HepG2 (cell line): ENCODE data around the gene TSPAN32. TPM values are rescaled to one million over a fixed set of nuclear protein-coding genes. Genes with fewer than 3 reads are reported as not detected.

Experiments used
- ATAC-seq: fragments of 200-7000 bp; cut with Tn5 transposase; 3 replicates; pipeline ENCODE4 v1.9.1; 2020; ENCODE audit warnings: mild to moderate bottlenecking, moderate library complexity
- BruUV-seq: library from RNA; stranded (reverse); fragments of 400-500 nt; replicated peaks from 2 replicates; lab custom pipeline; 2021; lab: Mats Ljungman, UMichigan
- CTCF ChIA-PET: fragments of 300-600 bp; formaldehyde crosslinking; extraction: SDS; loops from one replicate; lab custom pipeline; 2021; ENCODE audit warnings: low total read pairs, inconsistent platforms, low intra/inter-chr PET ratio; lab: Yijun Ruan, JAX
- POLR2A ChIA-PET: fragments of 350-600 bp; sonication (Branson Sonifier 250); formaldehyde crosslinking; loops from one replicate; lab custom pipeline; 2020; ENCODE audit warnings: antibody characterized with exemption, inconsistent platforms; lab: Yijun Ruan, JAX
- DNase-seq: peaks from one replicate; pipeline ENCODE4 v3.0.0-alpha.2; 2015; ENCODE audit warnings: low spot score
- FAIRE-seq: peaks from 3 replicates; lab custom pipeline; 2011; peaks lifted over from hg19 to GRCh38; lab: Jason Lieb, UNC
- H2AFZ ChIP-seq: one replicate; pipeline ENCODE4 v1.6.1; 2011; ENCODE audit warnings: low read length, inconsistent platforms
- H3K27ac ChIP-seq: fragments of 300-600 bp; 3 replicates; pipeline ENCODE4 v1.8.0; 2011; ENCODE audit warnings: mixed run types, mild to moderate bottlenecking, mixed read lengths, low read length, inconsistent platforms; ENCODE audit not compliant: insufficient read depth; ENCODE audit errors: extremely low read length
- H3K27me3 ChIP-seq, 2 experiments: fragments of 200-600 bp in 1 of 2; 2 replicates in 1 of 2; 3 replicates in 1 of 2; pipeline versions ENCODE4 v1.6.0 to v1.8.0; 2011; ENCODE audit warnings: low read length in 2 of 2, mild to moderate bottlenecking in 2 of 2, moderate library complexity in 2 of 2, inconsistent platforms in 1 of 2; ENCODE audit not compliant: insufficient read depth in 2 of 2, control insufficient read depth in 1 of 2
- H3K36me3 ChIP-seq, 2 experiments: fragments of 200-600 bp in 1 of 2; replicated peaks in 1 of 2; 2 replicates in 1 of 2; 3 replicates in 1 of 2; pipeline versions ENCODE4 v1.5.1 to v1.8.0; 2011; ENCODE audit warnings: low read length in 2 of 2, inconsistent platforms in 1 of 2; ENCODE audit not compliant: insufficient read depth in 2 of 2, control insufficient read depth in 1 of 2
- H3K4me1 ChIP-seq: 2 replicates; pipeline ENCODE4 v1.5.1; 2012; ENCODE audit warnings: low read length, inconsistent platforms; ENCODE audit not compliant: insufficient read depth
- H3K4me2 ChIP-seq: 2 replicates; pipeline ENCODE4 v1.6.0; 2011; ENCODE audit warnings: low read depth, low read length, inconsistent platforms
- H3K4me3 ChIP-seq, 3 experiments: fragments of 200-600 bp in 1 of 3; sonication (generic), shearing (Covaris generic) in 1 of 3; replicated peaks in 1 of 3; 2 replicates each; pipeline ENCODE4 v1.5.1; 2011 to 2016; ENCODE audit warnings: low read length in 3 of 3, inconsistent platforms in 2 of 3, low read depth in 2 of 3, mild to moderate bottlenecking in 2 of 3, control low read depth in 1 of 3, mixed read lengths in 1 of 3; ENCODE audit not compliant: insufficient read depth in 1 of 3
- H3K79me2 ChIP-seq: one replicate; pipeline ENCODE4 v1.6.1; 2011; ENCODE audit warnings: low read length, inconsistent platforms; ENCODE audit not compliant: insufficient read depth
- H3K9ac ChIP-seq: 2 replicates; pipeline ENCODE4 v1.6.0; 2011; ENCODE audit warnings: mild to moderate bottlenecking, low read depth, low read length, inconsistent platforms; ENCODE audit not compliant: insufficient read depth
- H3K9me3 ChIP-seq: 2 replicates; pipeline ENCODE4 v1.5.1; 2012; ENCODE audit warnings: mild to moderate bottlenecking, low read length
- H4K20me1 ChIP-seq: 2 replicates; pipeline ENCODE4 v1.6.0; 2011; ENCODE audit warnings: inconsistent platforms, mild to moderate bottlenecking, low read length, moderate library complexity; ENCODE audit not compliant: insufficient read depth
- BRCA1 ChIP-seq: sonication (generic); formaldehyde crosslinking; IDR thresholded peaks from 2 replicates; pipeline ENCODE4 v1.4.0; 2020; ENCODE audit warnings: missing genetic modification reagents
- CAMTA2 ChIP-seq: sonication (generic); formaldehyde crosslinking; IDR thresholded peaks from 2 replicates; pipeline ENCODE4 v1.4.0; 2020; ENCODE audit warnings: mild to moderate bottlenecking, missing genetic modification reagents, borderline replicate concordance
- FOSL1 ChIP-seq: sonication (generic); formaldehyde crosslinking; IDR thresholded peaks from 2 replicates; pipeline ENCODE4 v1.9.0; 2021; ENCODE audit warnings: missing genetic modification reagents, borderline replicate concordance
- KDM5B ChIP-seq: sonication (generic); formaldehyde crosslinking; IDR thresholded peaks from 2 replicates; pipeline ENCODE4 v1.4.0; 2020; ENCODE audit warnings: missing genetic modification reagents, mild to moderate bottlenecking, borderline replicate concordance
- NR3C1 ChIP-seq: sonication (generic); formaldehyde crosslinking; IDR thresholded peaks from 2 replicates; pipeline ENCODE4 v1.4.0; 2020; ENCODE audit warnings: missing genetic modification reagents
- POGZ ChIP-seq: sonication (generic); formaldehyde crosslinking; IDR thresholded peaks from 2 replicates; pipeline ENCODE4 v1.4.0; 2020; ENCODE audit warnings: mild to moderate bottlenecking, missing genetic modification reagents
- SATB2 ChIP-seq: sonication (generic); formaldehyde crosslinking; IDR thresholded peaks from 2 replicates; pipeline ENCODE4 v1.5.0; 2020; ENCODE audit warnings: missing genetic modification reagents
- SNAI1 ChIP-seq: sonication (generic); formaldehyde crosslinking; IDR thresholded peaks from 2 replicates; pipeline ENCODE4 v1.5.0; 2020; ENCODE audit warnings: mild to moderate bottlenecking, missing genetic modification reagents, borderline replicate concordance
- THYN1 ChIP-seq: sonication (generic); formaldehyde crosslinking; IDR thresholded peaks from 2 replicates; pipeline ENCODE4 v1.8.1; 2023; ENCODE audit warnings: low read depth, mild to moderate bottlenecking, moderate library complexity, missing genetic modification reagents, borderline replicate concordance
- TRIM24 ChIP-seq: sonication (generic); formaldehyde crosslinking; IDR thresholded peaks from 2 replicates; pipeline ENCODE4 v1.8.0; 2022; ENCODE audit warnings: mild to moderate bottlenecking, missing genetic modification reagents
- ZNF549 ChIP-seq: sonication (generic); formaldehyde crosslinking; IDR thresholded peaks from 2 replicates; pipeline ENCODE4 v1.5.0; 2020; ENCODE audit warnings: missing genetic modification reagents
- ZNF792 ChIP-seq: IDR thresholded peaks from 2 replicates; pipeline ENCODE4 v1.6.1; 2016
- WGBS: methylation state at CpG from one replicate; pipeline ENCODE4 v1.1.6; 2017; ENCODE audit warnings: low lambda C conversion rate; 5-methylcytosine and 5-hydroxymethylcytosine counted together
- in situ Hi-C: cut with HindIII; loops from 2 replicates; pipeline ENCODE4 v1.10.0; 2017; ENCODE audit warnings: low pct_unique_long_range_greater_than_20kb; ENCODE audit not compliant: extremely low pct_ligation_motif_present
- intact Hi-C: fragments of 100-400 bp; cut with micrococcal nuclease; formaldehyde crosslinking; loops from one replicate; pipeline ENCODE4 v1.10.0; 2022; ENCODE audit not compliant: unreplicated experiment
- polyA plus RNA-seq, 8 experiments: library from polyadenylated mRNA; depleted of rRNA in 3 of 8; stranded (reverse) in 7 of 8; unstranded in 1 of 8; fragments of >200 nt; fragmentation: Illumina TruSeq in 4 of 8; extraction: Trizol in 4 of 8; gene quantifications; 2 replicates each; pipeline versions ENCODE4 v1.2.1 to v1.2.3, GENCODE V29; 2011 to 2016; ENCODE audit warnings: low read depth in 4 of 8, missing spikeins in 1 of 8, mixed read lengths in 1 of 8; ENCODE audit not compliant: insufficient read depth in 1 of 8
- total RNA-seq, 5 experiments: library from RNA; depleted of rRNA; stranded (reverse); fragments of >200 nt; fragmentation: Illumina TruSeq; extraction: Trizol; gene quantifications; 2 replicates each; pipeline ENCODE4 v1.2.3, GENCODE V29; 2016; ENCODE audit warnings: low read depth in 1 of 5
- TF ChIP-seq, protein P1 (sequence below): sonication (generic); formaldehyde crosslinking; IDR thresholded peaks from 2 replicates; pipeline ENCODE4 v1.5.1; 2020; ENCODE audit warnings: mild to moderate bottlenecking, missing genetic modification reagents, borderline replicate concordance
- TF ChIP-seq, protein P2 (sequence below): sonication (generic); formaldehyde crosslinking; IDR thresholded peaks from 2 replicates; pipeline ENCODE4 v1.5.0; 2020; ENCODE audit warnings: mild to moderate bottlenecking, missing genetic modification reagents, moderate library complexity

Gene TSPAN32
- total and polyA plus RNA-seq, 2 of the 13 experiments (the other 11 are each of a cell fraction or from before 2014, with no cell fraction given): 0.09 to 0.70 TPM

DNA sequence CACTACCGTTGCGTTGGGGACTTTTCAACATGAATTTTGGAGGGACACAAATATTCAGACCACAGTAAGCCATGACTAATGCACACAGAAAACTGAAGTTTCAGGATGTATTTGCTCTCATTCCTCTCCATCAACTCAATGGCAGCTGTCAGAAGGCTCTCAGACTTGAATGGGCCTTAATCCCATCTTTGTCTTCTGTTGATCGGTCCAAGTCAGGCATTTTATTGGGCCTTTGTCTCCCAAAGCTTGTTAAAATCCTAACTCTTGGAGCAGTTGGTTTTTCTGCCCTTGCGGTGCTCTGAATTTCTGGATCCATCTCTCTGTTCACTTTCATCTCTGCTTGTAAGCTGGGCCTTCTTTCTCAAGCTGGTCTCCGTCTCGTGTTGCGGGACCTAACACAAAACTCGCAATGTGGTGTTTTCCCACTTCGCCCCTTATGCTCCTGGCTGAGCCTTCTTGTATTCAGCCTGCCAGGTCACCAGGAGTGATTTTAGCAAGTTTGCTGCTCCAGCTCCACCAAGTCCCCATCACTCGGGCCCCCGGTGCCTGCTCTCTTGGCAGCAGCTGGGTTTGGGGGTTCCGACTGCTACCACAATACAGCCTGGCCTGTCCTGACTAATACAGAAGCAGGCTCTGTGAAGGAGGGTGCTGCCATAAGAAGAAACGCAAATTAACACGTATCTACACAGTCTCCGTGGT, 27.0 kb downstream of the TSPAN32 start:
- no peak overlapping the region for H3K27ac ChIP-seq
- no TSS peak for BruUV-seq
- no peaks in the 10 kb centered on the region for H3K4me1 ChIP-seq
- CTCF ChIA-PET: no interaction called here
- H4K20me1 ChIP-seq: no peaks in the 10 kb centered on the region
- POLR2A ChIA-PET: no interaction called here
- TF ChIP-seq, protein P1, sequence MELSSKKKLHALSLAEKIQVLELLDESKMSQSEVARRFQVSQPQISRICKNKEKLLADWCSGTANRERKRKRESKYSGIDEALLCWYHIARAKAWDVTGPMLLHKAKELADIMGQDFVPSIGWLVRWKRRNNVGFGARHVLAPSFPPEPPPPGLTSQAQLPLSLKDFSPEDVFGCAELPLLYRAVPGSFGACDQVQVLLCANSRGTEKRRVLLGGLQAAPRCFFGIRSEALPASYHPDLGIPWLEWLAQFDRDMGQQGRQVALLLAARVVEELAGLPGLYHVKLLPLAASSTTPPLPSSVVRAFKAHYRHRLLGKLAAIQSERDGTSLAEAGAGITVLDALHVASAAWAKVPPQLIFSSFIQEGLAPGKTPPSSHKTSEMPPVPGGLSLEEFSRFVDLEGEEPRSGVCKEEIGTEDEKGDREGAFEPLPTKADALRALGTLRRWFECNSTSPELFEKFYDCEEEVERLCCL (CRISPR knock-in tag): no peak
- TF ChIP-seq THYN1 (CRISPR knock-in tag) (no peak), BRCA1 (CRISPR knock-in tag) (no peak), POGZ (CRISPR knock-in tag) (no peak), FOSL1 (CRISPR knock-in tag) (no peak), CAMTA2 (CRISPR knock-in tag) (no peak), TRIM24 (CRISPR knock-in tag) (no peak), ZNF792 (CRISPR knock-in tag) (no peak), KDM5B (CRISPR knock-in tag) (no peak), ZNF549 (CRISPR knock-in tag) (no peak), NR3C1 (no peak), SNAI1 (no peak), SATB2 (no peak)
- TF ChIP-seq, protein P2, sequence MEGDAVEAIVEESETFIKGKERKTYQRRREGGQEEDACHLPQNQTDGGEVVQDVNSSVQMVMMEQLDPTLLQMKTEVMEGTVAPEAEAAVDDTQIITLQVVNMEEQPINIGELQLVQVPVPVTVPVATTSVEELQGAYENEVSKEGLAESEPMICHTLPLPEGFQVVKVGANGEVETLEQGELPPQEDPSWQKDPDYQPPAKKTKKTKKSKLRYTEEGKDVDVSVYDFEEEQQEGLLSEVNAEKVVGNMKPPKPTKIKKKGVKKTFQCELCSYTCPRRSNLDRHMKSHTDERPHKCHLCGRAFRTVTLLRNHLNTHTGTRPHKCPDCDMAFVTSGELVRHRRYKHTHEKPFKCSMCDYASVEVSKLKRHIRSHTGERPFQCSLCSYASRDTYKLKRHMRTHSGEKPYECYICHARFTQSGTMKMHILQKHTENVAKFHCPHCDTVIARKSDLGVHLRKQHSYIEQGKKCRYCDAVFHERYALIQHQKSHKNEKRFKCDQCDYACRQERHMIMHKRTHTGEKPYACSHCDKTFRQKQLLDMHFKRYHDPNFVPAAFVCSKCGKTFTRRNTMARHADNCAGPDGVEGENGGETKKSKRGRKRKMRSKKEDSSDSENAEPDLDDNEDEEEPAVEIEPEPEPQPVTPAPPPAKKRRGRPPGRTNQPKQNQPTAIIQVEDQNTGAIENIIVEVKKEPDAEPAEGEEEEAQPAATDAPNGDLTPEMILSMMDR (CRISPR knock-in tag): no peak
- no peak overlapping the region for H3K4me3 ChIP-seq
- no peak overlapping the region for H3K4me2 ChIP-seq
- H3K9ac ChIP-seq: no peak overlapping the region
- H3K9me3 ChIP-seq: 0 out of 2 replicates have a peak, but pooled peaks cover 13% of the 10 kb centered on the region
- no peaks in the 10 kb centered on the region for H3K79me2 ChIP-seq
- no peak overlapping the region for H2AFZ ChIP-seq
- no peaks in the 10 kb centered on the region for H3K36me3 ChIP-seq
- 43% methylated on average over 14 of the region's 15 CpGs for WGBS
- no peak for DNase-seq
- ATAC-seq: no peak
- peaks cover 4 to 45% of the 10 kb centered on the region in 2 experiments for H3K27me3 ChIP-seq
- intact Hi-C loops (no loop called here), in situ Hi-C loops (no loop called here)
- no peak for FAIRE-seq
